Camera-type eye (tissue), 1 donor: ENCODE data around the gene ODF4. TPM values are rescaled to one million over a fixed set of nuclear protein-coding genes. Genes with fewer than 3 reads are reported as not detected.

Experiments
- total RNA-seq: library from RNA; depleted of rRNA; stranded (reverse); fragments of >200 nt; gene quantifications from one replicate; pipeline ENCODE4 v1.2.3, GENCODE V29; 2014

The ODF4 gene, protein sequence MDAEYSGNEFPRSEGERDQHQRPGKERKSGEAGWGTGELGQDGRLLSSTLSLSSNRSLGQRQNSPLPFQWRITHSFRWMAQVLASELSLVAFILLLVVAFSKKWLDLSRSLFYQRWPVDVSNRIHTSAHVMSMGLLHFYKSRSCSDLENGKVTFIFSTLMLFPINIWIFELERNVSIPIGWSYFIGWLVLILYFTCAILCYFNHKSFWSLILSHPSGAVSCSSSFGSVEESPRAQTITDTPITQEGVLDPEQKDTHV
- total RNA-seq, result not detected

DNA sequence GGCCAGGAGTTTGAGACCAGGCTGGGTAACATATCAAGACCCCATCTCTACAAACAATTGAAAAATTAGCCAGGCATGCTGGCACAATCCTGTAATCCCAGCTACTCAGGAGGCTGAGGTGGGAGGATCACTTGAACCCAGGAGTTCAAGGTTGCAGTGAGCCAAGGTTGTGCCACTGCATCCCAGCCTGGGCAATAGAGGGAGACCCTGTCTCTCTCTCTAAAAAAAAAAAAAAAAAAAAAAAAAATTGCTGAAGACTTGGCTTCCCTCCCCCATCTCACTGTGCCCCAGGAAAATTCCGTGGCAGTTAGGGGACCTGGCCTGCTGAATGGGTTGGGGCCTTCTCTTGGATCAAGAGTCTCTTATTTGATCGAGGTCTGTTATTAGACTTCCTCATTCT is at the start of gene ODF4:
ODF4 (plus strand) TSS at position 301 of the 400 bp plus-strand sequence. CDS start 212 bp downstream, outside the sequence.

DNA sequence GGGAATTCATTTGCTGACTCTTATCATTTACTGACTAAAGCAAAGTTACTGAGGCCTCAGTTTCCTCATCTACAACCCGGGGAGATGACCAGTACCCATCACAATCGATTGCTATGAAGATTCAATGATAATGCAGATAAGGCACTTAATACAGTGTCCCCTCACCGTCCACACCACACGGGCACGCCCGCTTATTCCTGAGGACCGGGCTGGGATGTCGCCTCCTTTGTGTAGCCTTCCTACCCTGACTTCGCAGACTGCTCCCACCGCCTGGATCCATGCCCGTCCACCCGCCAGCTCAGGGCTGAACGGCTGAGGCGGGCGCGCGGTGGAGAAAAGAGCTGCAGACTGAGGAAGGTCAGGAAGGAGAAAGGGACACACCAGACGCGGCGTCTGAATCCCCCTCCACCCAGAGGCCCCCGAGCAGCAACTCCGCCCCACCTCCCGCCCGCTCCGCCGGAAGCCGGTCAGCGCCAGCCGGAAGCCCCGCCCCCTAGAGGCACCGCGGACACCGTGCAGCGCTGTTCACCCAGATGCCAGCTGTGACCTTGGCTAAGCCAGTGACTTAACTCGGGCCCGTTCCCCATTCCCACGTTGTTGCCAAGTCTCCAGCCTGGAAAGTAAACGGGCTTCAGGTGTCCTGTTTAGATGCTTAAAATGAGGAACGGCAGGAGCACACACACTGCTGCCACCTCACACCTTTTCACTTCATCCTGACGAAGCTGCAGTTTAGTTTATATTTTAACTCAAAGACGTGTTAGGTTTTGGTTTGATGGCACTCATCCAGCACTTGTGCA is 36.8 kb downstream of the ODF4 start, which contains the start of gene KRABD2:
KRABD2 (minus strand) TSS at position 434 of the 797 bp plus-strand sequence.

DNA sequence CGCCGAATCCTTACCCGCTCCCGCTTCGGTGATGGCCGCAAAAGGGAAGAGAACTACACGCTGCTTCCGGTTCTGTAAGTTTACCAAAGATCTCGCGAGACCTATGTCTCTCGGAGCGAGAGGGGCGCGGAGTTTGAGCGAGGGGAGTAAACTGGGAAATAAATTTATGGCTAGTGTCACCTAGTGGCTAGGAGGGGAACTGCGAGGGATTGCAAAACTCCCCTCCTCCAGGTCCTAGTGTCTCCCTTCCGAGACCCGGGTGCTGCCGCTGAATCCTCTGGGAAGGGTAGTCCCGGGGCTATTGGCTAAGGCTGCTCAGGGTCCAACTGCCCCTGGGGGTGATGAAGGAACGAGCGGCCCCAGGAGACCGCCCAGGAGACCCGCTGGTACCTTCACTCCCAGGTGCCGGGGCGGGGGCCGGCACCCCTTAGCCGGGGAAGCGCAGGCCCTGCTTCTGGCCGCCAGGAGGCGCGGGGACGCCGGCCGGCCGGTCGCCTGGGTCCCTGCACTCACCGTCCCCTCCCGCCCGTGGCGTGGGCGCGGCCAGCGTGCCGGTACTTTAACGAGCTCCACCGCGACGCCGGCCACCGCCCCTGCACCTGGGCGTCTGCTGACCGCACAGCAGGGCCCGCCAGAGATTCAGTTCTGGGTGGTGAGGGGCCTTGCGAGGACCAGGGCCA is 43.6 kb downstream of the ODF4 start, which contains the start of gene RPL26:
RPL26 (minus strand) TSS at position 51 of the 680 bp plus-strand sequence. CDS start 883 bp downstream, outside the sequence.

Other genes starting within 250 kb of the ODF4 start
- not detected for gene ALOXE3, start 221.3 kb upstream of the ODF4 start, total RNA-seq
- gene HES7, start 215.7 kb upstream of the ODF4 start, total RNA-seq, result not detected
- 75.9 TPM for gene PER1, start 187.4 kb upstream of the ODF4 start, total RNA-seq
- gene VAMP2, start 176.9 kb upstream of the ODF4 start, total RNA-seq, result 47.6 TPM
- 34.0 TPM for gene TMEM107, start 163.5 kb upstream of the ODF4 start, total RNA-seq
- 8.2 TPM for gene BORCS6, start 149.7 kb upstream of the ODF4 start, total RNA-seq
- 16.6 TPM for gene AURKB, start 129.3 kb upstream of the ODF4 start, total RNA-seq
- 30.5 TPM for gene CTC1, start 91.8 kb upstream of the ODF4 start, total RNA-seq
- 26.1 TPM for gene PFAS, start 90.6 kb upstream of the ODF4 start, total RNA-seq
- gene RANGRF, start 51.2 kb upstream of the ODF4 start, total RNA-seq, result 12.0 TPM
- 1.0 TPM for gene SLC25A35, start 44.4 kb upstream of the ODF4 start, total RNA-seq
- gene ARHGEF15, start 29.6 kb upstream of the ODF4 start, total RNA-seq, result 7.3 TPM
- 2,784 TPM for gene RPL26, start 43.4 kb downstream of the ODF4 start, total RNA-seq
- gene RNF222, start 58.0 kb downstream of the ODF4 start, total RNA-seq, result not detected
- gene NDEL1, start 96.0 kb downstream of the ODF4 start, total RNA-seq, result 60.3 TPM